HG03521 (cell line): ENCODE results near the gene WFS1.

Experiments
- ATAC-seq: cut with Tn5 transposase; IDR thresholded peaks from one replicate; pipeline ENCODE4 v1.9.1; 2021; ENCODE audit warnings: mild to moderate bottlenecking, moderate library complexity; ENCODE audit not compliant: unreplicated experiment

WFS1 gene

DNA sequence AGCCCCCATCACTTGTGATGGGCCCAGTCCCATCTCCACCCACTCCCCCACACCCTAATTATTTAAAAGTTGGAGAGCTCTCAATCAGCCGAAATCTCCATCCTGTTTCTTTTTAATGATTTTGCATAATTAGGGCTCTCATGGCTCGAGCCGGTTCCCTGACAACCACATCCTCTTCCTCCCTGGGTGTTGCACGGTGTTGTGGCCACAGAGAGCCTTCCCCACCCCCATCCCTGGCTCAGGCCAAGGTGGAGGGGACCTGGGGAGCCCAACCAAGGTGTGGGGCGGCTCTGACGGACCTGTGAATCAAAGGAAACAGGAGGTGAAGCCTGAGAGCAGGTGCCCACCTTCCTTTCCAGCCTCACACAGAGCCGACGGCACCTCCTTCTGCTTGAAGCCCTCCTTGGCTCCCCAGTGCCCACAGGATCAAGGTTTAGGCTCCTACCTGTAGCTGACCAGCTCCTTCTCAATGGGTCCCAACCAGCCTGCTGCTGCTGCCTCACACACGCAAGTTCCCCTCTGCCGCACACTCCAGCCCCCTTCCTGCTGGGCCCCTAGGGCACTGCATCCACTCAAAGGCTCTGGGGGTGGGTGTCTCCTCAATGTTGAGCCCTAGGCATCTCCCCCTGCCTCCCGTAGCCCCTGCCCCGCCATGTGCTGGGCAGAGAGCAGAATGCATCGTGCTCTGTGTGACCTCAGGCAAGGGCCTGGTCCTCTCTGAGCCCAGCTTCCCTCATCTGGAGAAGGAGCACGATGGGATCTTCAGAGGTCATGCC lies 68.7 kb downstream of the WFS1 start:
- no peak for ATAC-seq

DNA sequence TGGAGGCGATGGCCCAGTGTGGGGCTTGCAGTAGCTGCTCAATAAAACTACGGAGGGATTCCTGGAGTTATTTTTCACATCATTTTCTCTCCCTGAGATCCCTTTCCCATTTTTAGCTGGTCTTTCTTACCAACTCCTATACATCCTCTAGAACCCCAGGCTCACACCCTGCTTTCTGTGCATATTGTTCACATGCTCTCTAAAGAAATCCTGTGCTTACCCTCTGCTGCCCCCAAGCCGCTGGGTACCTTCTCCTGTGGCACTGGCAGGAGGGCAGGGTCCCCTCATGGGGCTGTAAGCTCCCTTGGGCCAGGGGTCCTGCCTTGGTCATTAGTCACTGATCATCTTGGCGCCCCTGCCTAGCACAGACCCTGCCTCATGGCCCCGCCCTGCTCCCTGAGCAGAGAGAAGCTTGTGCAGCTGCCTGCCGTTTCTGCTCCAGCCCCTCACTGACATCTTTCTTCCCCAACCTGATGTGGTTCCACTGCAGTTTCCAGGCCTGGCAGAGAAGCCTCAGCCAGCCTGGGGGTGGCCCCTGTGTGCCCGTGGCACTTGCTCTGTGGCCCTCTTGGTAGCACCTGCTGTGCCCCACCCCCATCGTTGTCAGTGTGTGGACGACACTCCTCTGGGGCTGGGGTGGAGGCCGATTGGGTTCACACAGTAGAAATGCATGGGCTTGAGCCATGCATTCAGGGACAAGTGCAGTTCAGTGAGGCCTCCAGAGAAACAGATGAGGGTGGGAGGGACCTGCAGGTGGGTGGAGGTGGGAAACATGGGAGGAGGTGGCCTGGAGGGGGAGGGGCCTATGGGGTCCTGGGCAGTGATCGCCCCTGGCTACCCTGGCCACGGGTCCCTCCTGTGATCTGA lies 69.5 kb downstream of the WFS1 start:
- no peak for ATAC-seq

DNA sequence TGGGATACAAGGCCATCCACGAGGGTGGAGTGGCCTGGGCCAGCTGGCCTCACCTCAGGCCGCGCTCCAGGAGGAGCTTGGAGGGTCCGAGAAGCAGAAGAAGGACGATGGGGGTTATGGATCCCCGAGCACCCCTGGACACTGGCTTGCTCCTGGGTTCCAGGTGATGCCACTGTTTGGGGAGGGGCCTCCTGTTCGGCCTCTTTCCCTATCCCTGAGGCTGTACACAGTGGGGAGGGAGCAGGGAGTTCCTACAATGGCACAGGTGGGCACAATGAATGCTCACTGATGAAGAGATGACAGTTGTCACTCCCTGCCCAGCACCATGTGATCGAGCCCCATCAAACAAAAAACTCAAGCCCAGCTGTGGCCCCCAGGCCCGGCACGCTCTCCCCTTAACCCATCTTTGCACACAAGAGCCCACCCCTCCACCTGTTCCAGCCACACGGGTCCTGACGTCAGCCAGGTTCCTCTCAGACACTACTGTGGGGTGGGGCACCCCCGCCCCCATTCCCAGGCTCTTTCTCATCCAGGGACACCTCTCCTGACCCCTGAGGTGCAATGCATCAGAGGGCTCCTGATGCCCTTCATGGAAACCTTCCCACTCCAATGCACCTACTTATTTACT lies 70.3 kb downstream of the WFS1 start:
- ATAC-seq, result no peak

DNA sequence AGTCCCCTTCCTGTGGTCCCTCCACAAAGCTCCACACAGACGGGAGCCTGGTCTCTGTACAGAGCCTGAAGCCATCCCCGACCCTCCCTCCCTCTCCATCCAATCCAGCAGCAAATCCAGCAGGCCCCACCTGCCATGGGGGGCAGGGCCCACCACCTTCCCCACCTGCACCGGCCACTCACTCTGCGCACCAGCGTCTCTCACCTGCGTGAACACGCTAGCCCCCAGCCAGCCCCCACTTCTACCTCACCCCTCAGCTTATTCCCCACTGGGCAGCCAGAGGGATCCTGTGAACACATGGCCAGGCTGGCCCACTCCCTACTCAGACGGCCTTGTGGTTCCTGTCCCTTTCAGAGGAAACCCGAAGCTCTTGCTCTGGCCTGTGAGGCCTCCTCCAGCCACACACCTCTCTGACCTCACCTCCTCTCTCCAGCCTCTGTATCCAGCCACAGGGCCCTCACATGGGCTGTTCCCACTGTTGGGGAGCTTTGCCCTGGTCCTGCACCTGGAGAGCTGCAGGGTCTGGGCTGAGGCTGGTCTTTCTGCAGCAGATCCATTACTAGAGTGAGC lies 70.9 kb downstream of the WFS1 start:
- no peak for ATAC-seq

DNA sequence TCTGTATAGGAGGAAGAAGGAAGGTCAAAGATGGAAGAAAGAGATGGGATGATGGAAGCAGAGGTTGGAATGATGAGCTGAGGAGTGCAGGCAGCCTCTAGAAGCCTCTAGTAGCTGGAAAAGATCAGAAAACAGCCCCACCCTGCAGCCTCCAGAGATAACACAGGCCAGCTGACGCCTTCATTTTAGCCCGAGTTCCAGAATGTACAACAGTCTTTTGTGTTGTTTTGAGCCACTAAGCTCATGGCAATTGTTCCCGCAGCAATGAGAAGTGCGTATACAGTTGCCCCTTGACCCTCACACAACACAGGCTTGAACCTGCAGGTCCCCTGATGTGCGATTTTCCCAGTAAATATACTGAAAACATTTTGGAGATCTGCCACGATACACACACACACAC lies 72.0 kb downstream of the WFS1 start:
- no peak for ATAC-seq

DNA sequence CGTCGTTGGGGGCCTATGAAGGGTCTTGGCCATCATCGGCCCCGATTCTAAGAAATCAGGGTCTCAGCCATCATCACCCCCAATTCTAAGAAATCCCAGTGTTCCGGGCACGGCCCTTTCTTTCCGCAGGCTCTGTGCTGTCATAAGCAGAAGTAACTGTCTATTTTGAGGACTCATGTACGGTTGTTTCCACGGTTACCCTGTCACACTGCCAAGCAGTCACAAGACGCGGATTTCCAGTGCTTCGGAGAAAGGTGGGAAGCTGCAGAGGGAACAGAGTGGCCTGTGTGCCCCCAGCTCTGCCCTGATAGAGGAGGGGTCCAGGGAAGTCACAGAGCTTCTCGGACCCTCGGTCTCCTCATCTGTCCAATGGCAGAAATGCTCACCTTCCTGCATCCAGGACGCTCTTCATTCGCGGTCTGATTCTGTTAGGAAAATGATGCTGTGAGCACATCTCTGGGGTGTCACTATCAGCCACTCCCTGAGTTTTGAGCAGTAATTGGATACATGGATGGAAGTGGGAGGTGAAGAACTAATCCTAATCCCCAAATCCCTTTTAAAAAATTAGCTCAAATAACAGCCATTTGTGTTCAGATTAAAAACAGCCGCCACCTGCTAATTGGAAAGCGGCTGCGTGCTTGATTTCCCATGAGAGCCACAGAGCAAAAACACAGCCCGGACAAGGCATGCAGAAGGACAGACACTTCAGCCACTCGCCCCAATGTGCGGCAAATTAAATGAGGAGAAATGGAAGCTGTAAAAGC lies 73.1 kb downstream of the WFS1 start:
- ATAC-seq, result no peak

DNA sequence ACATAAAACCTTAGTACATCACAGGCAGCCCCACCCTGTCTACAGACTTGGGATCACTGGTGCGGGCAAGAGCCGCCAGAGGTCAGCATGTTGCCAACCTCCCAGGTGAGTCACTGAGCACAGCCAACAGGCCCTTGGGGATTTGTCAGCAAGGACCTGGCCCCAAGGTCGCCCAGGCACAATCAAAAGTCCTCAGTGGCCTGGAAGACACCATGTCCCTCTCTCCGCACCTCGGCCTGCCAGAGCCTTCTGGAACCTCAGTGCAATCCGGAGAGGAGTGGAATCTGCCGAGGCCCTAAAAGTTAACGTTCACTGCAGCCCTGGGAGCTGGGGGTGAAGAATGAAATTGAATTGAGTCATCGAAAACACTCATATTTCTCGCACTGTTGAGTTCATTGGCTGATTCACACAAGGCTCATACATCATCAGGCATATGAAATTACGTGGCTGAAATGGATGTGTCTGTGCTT lies 74.3 kb downstream of the WFS1 start:
- no peak for ATAC-seq

DNA sequence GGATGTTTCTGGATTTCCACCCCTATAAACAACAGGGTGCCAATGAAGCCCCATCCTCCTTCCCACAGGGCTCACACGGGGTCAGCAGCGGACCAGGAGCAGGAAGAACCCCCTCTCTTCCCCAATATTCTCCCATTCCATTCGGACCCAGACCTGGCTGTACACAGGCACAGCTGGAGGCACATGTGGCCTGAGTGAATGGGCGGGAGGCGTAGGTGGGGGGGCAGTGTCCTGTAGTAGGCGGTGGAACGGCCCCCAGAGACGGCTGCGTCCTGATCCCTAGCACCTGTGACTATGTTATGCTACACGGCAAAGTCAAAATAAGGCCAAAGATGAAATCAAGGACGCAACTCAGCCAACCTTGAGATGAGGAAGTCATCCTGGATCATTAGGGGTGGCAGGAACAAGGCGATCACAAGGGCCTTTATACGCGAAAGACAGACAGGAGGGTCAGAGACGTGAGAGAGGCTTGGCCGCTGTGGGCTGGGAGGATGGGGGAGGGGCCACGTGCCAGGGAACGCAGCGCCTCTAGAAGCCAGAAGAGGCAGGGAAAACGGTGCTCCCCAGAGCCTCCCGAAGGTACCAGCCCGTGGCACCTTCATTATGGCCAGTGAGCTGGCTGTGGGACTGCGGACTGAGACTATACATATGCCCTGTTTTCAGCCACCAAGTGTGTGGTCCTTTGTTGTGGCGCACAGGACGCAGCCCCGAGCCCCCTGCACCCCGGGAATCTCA lies 75.6 kb downstream of the WFS1 start:
- ATAC-seq, result no peak

DNA sequence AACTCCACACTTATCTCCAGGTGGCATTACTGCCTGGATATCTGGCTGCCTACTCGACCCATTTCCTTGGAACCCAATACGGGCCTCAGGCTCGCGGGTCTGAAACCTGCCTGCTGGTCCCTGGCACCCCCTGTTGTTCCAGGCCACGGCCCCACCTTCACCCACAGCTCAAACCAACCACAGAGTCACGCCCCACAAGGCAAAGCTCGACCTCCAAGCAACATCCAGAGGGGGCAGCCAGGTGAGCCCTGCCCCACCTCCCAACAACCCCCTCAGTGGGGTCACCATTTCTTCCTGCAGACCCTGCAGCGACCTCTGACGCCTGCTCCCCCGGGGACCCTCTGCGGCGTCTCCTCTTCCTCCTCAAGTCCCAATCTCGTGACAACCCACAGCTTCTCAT lies 76.2 kb downstream of the WFS1 start:
- ATAC-seq, result no peak

DNA sequence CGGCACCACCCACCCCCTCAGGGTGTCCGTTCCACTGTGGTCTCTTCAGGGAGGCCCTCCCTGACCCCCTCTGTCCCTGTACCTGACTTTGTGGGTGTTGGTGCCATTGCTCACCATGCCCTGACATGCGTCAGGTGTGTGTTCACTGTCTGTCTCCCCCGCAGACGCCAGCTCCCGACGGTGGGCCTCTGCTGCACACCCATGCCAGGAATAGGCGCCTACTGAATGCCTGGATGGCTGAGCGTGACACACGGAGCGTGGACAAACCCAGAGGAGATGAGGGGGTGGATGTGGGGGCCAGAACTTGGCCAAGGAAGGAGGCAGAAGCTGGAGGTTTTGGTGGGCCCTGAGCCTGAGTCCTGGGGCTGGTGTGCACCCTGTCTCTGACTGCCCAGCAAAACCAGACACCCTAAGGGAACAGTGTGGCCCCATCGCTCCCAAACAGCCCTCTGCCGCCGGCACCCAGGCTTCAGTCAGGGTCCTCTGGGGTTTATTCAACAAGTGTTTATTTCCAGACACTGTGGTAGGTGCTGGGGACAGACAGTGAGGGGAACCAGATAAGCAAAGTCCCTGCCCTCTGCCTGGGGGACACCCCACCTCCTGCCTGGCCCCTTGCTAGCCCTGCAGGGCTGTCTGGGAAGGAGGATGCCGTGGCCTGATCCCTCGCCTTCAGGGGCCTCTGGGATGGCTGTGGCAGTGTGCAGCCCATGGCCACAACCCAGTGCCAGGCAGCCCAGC lies 76.9 kb downstream of the WFS1 start:
- ATAC-seq, result no peak

DNA sequence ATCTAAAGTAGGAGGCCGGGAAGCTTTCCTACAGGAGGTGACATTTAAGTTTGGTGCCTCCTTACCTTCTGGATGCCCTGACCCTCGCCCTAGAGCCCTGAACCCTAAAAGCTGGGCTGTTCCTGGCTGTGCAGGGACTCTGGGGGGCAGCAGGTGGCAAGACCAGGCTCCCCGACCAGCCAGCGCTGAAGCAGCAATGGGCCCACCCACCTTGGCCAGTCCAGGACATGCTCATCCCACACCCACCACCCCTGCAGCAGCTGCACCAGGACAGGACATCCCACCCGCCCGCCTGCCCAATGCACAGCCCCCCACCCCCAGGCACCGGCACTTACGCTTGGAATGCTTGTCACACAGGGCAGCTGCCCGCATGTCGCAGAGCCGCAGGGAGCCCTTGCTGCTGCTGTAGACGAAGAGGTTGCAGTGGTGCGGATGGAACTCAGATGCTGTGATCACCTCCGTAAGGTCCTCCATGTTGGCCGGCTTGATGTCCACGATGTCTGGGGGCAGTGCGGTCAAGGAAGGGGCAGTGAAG lies 77.9 kb downstream of the WFS1 start:
- ATAC-seq, result no peak

DNA sequence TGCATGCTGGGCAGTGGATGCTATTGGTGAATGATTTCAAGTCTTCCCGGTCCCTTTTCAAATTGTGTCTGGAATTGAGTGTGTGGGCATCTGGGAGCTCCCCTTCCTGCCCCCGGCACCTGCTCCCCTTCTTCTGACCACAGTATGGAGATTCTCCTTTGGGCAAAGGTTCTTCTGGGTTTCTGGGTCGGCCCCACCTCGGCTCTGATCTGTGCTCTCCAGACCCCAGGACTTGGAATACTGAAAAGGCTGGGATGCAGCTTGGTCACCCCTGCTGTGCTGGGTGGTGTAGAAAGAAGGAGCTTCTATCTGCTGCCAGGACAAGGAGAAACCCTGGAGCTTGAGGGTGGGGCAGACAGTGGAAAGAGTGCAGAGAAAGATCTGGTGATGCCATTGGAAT lies 78.8 kb downstream of the WFS1 start:
- no peak for ATAC-seq

DNA sequence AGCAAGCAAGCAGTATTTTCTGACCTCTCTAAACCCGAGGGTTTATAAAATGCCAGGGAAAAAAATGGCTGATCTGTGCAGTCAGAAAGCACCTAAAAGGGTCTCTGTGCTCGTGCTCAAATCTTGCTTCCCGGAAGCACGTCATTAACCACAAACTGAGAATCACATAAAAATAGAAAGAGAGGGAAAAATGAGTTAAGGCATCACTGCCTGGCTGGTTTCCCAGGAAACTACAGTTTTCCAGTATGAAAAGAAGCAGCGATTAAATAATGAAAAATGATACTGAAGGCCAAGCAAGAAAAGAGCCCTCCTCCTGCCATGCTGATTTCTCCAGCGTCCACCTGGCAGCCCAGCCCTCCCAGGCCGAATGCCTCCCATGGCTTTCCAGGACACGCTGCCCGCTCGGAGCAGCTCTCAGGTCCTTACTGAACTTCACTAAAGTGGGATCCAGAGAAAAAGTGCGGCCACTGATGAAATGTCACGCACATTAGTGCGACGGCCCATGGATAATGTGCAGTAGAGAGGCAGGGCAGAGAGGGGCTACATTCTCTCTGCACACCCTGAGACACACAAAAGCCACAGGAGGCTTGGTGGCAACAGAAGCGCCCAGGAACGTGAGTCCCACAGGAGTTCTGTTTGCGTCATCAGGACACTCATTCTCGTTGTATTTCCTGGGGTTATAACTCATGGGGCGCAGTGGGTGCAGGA lies 80.4 kb downstream of the WFS1 start:
- ATAC-seq, result no peak

DNA sequence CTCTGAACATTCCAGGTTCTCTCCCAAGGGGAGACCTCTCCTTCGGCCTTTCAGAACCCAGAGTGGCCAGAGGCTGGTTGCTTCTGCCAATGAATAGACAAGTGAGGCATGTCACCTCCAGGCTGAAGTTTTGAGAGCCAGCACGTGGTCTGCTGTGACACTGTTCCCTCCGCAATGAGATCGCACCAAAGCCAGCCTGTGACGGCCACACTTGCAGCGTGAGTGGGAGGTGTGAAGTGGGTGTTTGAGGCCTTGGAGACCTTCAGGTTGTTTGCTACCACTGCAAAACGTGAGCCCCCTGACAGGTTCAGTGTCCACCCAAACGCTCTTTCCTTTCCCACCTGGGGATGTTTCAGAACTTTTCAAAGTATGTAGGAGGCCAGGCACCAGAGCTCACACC lies 81.0 kb downstream of the WFS1 start:
- ATAC-seq, result no peak

DNA sequence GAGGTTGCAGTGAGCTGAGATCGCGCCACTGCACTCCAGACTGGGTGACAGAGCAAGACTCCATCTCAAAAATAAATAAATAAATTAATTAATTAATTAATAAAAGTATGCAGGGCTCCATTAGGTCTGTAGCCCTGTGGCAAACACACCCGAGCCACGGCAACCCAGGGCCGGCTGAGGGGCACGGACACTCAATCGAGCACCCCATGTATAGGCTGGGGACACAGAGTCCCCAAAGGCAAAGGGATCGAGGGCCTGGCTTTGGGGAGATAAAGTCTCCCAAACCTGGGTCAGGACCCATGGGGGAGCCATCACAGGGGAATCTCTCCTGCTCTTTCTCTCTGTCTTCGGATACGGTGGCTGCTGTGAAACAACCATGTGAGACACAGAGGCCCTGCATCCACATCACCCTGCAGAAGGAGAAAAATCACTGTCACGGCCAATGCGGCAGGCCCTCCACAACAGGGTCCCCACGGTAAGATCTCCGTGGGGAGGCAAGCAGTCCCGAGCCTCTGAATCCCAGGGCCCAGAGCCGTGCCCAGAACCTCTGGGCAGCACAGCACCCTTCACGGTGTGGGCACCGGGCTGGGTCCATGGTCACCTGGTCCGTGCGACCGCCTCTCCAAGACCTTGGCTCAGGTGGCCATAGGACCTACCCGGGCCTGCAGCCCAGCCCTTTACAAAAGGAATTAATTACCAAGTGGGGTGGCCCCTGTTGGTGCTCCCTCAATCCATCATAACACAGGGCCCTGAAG lies 81.8 kb downstream of the WFS1 start:
- ATAC-seq, result no peak

DNA sequence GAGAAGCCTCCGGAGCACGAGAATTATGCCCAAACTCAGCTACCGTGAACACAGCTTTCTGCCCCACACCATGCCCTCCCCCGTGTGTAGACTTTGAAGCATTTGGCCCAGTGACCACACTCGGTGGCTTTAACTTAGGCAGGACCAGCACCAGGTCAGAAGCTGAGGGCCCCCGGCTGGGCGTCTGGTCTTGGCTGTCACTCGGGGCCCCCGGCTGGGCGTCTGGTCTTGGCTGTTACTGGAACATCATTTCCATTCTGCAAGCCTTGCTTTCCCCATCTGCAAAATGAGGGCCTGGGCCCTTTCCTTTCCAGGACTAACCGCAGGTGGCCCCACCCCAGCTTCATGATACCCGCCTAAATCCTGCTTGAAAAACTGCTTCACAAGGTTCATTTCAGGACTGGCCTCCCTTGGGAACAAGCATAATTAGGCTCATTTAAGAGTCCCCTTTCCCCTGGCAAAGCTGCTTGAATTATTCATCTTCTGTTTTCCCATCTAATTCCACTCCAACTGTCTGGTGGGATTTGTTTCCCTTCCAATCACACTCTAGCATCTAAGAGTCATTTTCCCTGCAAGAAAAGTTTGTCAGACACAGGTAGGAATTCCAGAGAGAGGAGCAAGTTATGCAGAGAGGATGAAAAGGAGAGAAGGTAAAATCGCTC lies 82.5 kb downstream of the WFS1 start:
- ATAC-seq, result no peak
